ENCODE data around the gene RLN2. TPM values are rescaled to one million over a fixed set of nuclear protein-coding genes. Genes with fewer than 3 reads are reported as not detected.

The RLN2 gene
- total RNA-seq, 1 donor from 2014 or later, result 0.77 TPM

DNA sequence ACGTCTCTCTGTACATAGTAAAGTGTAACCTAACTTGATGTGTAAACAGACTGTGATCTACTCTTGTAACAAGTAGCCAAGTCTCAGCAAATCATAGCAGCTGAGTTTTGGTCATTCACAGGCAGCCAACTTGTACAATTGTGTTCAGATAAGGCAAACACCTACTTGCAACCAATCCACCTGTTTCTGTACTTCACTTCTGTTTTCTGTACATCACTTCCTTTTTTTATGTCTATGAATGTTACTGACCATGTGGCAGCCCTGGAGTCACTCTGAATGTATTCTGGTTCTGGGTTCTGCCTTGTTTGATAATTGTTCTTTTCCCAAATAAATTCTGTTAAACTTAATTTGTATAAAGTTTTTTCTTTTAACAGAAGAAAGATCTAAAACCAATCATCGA is 26.0 kb downstream of the RLN2 start:
- Mint-ChIP-seq H3K27ac (ENCODE audit: unreplicated experiment) (no peak overlapping the region), H3K9me3 (peaks cover 4% of the 10 kb centered on the region), H3K36me3 (ENCODE audit: low read depth) (no peaks in the 10 kb centered on the region), H3K4me1 (no peaks in the 10 kb centered on the region), H3K4me3 (no peak overlapping the region), H3K27me3 (ENCODE audit: low read depth) (no peaks in the 10 kb centered on the region)
- TF ChIP-seq, protein P1, sequence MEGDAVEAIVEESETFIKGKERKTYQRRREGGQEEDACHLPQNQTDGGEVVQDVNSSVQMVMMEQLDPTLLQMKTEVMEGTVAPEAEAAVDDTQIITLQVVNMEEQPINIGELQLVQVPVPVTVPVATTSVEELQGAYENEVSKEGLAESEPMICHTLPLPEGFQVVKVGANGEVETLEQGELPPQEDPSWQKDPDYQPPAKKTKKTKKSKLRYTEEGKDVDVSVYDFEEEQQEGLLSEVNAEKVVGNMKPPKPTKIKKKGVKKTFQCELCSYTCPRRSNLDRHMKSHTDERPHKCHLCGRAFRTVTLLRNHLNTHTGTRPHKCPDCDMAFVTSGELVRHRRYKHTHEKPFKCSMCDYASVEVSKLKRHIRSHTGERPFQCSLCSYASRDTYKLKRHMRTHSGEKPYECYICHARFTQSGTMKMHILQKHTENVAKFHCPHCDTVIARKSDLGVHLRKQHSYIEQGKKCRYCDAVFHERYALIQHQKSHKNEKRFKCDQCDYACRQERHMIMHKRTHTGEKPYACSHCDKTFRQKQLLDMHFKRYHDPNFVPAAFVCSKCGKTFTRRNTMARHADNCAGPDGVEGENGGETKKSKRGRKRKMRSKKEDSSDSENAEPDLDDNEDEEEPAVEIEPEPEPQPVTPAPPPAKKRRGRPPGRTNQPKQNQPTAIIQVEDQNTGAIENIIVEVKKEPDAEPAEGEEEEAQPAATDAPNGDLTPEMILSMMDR (conservative IDR thresholded peaks at IDR 0.05), result no peak
- no peak for DNase-seq (ENCODE audit: low read depth, low spot score)

DNA sequence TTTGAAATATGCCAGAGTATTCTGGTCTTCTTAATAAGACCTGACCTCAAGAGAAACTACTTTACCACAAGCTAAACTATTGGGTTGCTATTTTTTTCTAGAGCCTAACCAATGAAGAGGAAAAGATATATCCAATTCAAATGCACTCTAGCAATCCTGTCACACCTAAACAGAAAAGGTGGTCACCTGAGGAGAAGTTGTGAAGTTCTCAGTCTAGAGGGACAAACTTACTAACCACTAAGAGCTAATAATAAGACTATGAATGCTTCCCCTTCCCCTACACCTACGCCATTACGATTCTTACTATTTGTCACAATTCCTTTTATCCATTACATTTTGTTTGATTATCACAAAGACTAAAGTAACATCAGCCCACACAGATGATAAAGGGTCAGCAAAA is 29.7 kb downstream of the RLN2 start:
- H3K36me3 Mint-ChIP-seq (ENCODE audit: low read depth), result no peaks in the 10 kb centered on the region
- peaks cover 2% of the 10 kb centered on the region for H3K9me3 Mint-ChIP-seq
- H3K4me1 Mint-ChIP-seq, result no peaks in the 10 kb centered on the region
- DNase-seq (ENCODE audit: low read depth, low spot score), result no peak
- no peaks in the 10 kb centered on the region for H3K27me3 Mint-ChIP-seq (ENCODE audit: low read depth)
- H3K27ac Mint-ChIP-seq (ENCODE audit: unreplicated experiment), result no peak overlapping the region
- TF ChIP-seq, protein P1 (conservative IDR thresholded peaks at IDR 0.05), result no peak
- no peak overlapping the region for H3K4me3 Mint-ChIP-seq

DNA sequence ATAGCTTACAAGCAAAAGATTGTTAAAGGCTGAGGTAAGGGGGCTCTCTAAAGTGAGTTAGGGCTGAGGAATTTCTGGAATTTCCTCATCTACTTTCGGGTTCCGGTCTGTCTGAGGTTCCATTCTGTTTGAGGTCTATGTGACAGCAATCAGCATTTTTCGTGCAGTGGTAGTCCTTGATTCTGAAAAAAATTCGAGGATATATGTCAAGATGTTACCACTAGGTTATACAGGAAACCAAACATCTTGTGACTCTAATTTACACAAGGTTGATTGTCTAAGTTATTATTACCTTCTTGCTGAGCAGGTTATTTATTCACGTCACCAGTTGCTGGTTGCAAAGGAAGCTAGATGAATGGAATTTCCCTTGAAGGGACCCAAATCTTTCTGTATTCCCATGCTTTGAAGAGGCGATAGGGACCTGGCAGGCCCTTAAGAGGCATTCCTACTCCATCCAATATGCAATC is 35.2 kb downstream of the RLN2 start:
- H3K27ac Mint-ChIP-seq (ENCODE audit: unreplicated experiment), result no peak overlapping the region
- H3K27me3 Mint-ChIP-seq (ENCODE audit: low read depth), result no peaks in the 10 kb centered on the region
- H3K9me3 Mint-ChIP-seq, result no peaks in the 10 kb centered on the region
- TF ChIP-seq, protein P1 (conservative IDR thresholded peaks at IDR 0.05), result no peak
- no peak overlapping the region for H3K4me3 Mint-ChIP-seq
- peaks cover 6% of the 10 kb centered on the region for H3K4me1 Mint-ChIP-seq
- no peaks in the 10 kb centered on the region for H3K36me3 Mint-ChIP-seq (ENCODE audit: low read depth)
- DNase-seq (ENCODE audit: low read depth, low spot score), result no peak

DNA sequence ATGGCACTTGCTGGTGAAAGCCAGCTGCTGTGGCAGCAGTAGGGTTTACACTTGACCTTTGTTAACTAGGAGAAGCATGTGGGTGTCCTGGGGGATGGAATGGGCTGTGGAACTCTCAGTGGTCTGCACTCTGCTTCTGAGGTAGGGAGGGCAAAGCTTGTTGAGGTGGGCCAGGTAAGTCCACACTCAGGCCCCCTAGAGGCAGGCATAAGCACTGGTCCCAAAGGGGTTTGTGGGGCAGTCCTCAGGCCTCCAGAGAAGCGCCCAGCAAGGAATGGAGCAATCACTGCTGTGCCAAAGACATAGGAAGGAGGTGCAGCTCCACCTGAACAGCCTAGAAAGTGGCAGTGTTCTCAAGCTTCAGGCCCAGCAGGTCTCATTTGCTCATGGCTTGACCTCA is 38.6 kb downstream of the RLN2 start:
- DNase-seq (ENCODE audit: low read depth, low spot score), result no peak
- no peak overlapping the region for H3K4me3 Mint-ChIP-seq
- peaks cover 6% of the 10 kb centered on the region for H3K4me1 Mint-ChIP-seq
- H3K9me3 Mint-ChIP-seq, result no peaks in the 10 kb centered on the region
- TF ChIP-seq, protein P1 (conservative IDR thresholded peaks at IDR 0.05), result no peak
- no peaks in the 10 kb centered on the region for H3K27me3 Mint-ChIP-seq (ENCODE audit: low read depth)
- no peaks in the 10 kb centered on the region for H3K36me3 Mint-ChIP-seq (ENCODE audit: low read depth)
- no peak overlapping the region for H3K27ac Mint-ChIP-seq (ENCODE audit: unreplicated experiment)

DNA sequence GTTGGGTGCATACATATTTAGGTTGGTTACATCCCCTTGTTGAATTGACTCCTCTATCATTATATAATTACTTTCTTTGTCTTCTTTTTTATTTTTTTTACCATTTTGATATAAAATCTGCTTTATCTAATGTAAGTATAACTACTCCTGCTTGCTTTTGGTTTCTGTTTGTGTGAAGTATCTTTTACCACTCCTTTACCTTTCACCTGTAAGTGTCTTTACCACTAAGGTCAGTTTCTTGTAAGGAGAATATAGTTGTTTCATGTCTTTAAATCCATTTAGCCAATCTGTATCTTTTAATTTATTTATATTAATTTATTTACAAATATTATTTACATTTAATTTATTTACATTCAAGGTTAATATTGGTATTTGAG is 40.3 kb downstream of the RLN2 start:
- Mint-ChIP-seq H3K9me3 (no peaks in the 10 kb centered on the region), H3K27ac (ENCODE audit: unreplicated experiment) (no peak overlapping the region), H3K36me3 (ENCODE audit: low read depth) (no peaks in the 10 kb centered on the region), H3K27me3 (ENCODE audit: low read depth) (no peaks in the 10 kb centered on the region), H3K4me3 (no peak overlapping the region), H3K4me1 (peaks cover 3% of the 10 kb centered on the region)
- DNase-seq (ENCODE audit: low read depth, low spot score), result no peak
- TF ChIP-seq, protein P1 (conservative IDR thresholded peaks at IDR 0.05), result no peak

Data from neural crest cell (in vitro differentiated cells).